GM13976 (cell line): ENCODE results near the gene TMEM151A.

Experiments
- DNase-seq: peaks from one replicate; pipeline ENCODE4 v3.0.0; 2012; ENCODE audit warnings: low spot score
- CTCF ChIP-seq: IDR thresholded peaks from 2 replicates; pipeline ENCODE4 v1.5.1; 2012; ENCODE audit warnings: borderline replicate concordance, mild to moderate bottlenecking; ENCODE audit not compliant: insufficient read depth; ENCODE audit errors: extremely low read depth, missing control alignments, control extremely low read depth
- in situ Hi-C: fragments of 300-500 bp; cut with MboI; formaldehyde crosslinking; loops from one replicate; pipeline ENCODE4 v1.12.0; 2022; ENCODE audit warnings: low sequenced_read_pairs, mixed read lengths, inconsistent platforms; ENCODE audit not compliant: unreplicated experiment

The TMEM151A gene

GRCh38 chr11:66344550-66345315 lies 53.0 kb downstream of the TMEM151A start, which contains the start of gene BRMS1:
Gene BRMS1, minus strand, starts transcription at chr11:66345104. Its CDS starts 2,870 bp downstream, at chr11:66342234.
- DNase-seq = peak; percentile 98
- in situ Hi-C loops = no loop called here
- TF ChIP-seq CTCF = no peak

GRCh38 chr11:66345316-66345649 lies 53.6 kb downstream of the TMEM151A start:
- no peak for DNase-seq
- no peak for TF ChIP-seq CTCF
- in situ Hi-C loops = no loop called here
